NCI-H2029 treated with DMSO at 0.1 percent for 48 hours (cell line): ENCODE results near the gene AS3MT.
A peak's percentile ranks its signal among the peaks of the same experiment; 100 is the strongest.
"Not testable (repeated sequence)": the region's sequence is repeated elsewhere in the genome, so short reads cannot be mapped to it uniquely, and the experiment has no call there.

Experiments used
- DNase-seq: peaks from one replicate; lab custom pipeline; 2025; lab: John Stamatoyannopoulos, UW

Gene AS3MT, protein sequence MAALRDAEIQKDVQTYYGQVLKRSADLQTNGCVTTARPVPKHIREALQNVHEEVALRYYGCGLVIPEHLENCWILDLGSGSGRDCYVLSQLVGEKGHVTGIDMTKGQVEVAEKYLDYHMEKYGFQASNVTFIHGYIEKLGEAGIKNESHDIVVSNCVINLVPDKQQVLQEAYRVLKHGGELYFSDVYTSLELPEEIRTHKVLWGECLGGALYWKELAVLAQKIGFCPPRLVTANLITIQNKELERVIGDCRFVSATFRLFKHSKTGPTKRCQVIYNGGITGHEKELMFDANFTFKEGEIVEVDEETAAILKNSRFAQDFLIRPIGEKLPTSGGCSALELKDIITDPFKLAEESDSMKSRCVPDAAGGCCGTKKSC

DNA sequence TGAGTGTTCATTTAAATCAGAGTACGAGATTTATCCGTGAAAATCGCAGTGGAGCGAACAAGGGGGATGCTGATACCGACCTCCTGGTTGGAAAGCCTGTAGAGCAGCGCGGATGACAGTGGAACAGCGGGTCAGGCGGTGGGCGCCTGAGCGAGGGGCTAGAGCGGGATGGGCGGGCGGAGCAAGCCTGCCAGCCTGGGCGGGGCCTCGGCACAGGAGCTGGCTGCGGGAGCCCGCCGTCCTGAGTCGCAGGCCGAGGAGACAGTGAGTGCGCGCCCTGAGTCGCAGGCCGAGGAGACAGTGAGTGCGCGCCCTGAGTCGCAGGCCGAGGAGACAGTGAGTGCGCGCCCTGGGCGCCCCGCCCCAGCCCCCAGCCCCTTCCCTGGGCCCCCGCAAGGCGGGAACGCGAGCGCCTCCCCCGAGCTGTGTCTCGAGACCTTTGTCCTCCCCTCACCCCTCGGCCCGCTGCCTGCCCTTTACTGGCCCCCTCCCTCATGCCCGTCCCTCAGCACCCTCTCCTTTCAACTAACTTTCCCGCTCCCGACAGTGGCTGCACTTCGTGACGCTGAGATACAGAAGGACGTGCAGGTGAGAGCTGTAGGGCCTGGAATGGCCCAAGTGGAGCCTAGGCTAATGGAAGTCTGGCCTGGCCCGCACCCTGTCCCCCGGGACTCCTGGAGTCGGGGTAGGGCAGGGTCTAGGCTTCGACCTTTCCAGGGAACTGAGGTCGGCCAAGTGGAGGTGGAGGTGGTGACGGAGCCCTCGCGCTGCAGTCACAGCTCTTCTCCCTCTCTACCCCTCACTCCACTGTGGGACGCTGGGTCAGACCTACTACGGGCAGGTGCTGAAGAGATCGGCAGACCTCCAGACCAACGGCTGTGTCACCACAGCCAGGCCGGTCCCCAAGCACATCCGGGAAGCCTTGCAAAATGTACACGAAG, at the start of gene AS3MT:
TSS of gene AS3MT (plus strand) at position 213 of the 941 bp plus-strand sequence. CDS start at position 336, 123 bp downstream.
- no peak for DNase-seq

DNA sequence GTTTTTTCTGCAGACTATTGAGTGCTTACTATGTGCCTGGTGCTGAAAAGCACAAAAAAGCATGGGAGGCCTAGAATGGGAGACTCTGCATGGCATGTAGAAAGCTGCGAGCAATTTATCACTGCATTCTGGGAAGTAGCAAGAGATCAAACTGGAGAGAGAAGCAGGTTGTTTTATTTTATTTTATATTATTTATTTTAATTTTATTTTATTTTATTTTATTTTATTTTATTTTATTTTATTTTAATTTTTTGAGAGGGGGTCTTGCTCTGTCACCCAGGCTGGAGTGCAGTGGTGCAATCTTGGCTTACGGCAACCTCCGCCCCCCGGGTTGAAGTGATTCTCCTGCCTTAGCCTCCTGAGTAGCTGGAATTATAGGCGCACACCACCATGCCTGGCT, 49.3 kb upstream of the AS3MT start:
- not testable (repeated sequence) for DNase-seq

DNA sequence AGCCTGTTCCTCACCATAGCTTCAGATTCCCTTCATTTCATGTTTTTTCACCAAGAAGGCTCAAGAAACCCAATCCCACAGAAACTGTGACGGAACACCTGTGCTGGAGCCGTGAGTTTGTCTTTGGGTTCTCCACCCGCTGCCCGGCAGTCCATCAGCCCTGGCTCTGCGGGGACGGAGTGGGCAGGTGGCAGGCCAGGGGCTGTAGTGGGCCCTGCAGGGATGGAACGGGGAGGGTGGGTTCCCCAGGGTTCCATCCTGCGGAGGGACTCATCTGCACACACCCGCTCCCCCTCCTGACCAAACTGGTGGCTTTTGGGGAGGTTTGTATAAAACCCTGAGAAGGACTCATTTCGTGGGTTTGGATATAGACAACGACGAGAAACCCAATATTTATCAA, 47.0 kb upstream of the AS3MT start:
- no peak for DNase-seq

DNA sequence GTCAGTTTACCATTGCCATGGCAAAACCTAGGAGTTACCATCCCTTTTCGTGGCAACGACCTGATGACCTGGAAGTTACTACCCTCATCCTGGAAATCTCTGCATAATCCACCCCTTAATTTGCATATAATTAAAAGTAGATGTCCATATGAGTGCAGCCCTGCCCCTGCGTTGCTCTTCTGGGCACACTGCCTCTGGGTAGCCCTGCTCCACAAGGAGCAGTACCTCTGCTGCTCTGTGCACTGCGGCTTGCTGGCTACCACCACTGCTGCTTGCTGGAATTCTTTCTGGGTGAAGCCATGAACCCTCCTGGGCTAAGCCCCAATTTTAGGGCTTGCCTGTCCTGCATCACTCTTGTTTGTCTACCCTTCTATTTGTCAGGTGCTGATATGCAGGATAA, 44.6 kb upstream of the AS3MT start:
- no peak for DNase-seq

DNA sequence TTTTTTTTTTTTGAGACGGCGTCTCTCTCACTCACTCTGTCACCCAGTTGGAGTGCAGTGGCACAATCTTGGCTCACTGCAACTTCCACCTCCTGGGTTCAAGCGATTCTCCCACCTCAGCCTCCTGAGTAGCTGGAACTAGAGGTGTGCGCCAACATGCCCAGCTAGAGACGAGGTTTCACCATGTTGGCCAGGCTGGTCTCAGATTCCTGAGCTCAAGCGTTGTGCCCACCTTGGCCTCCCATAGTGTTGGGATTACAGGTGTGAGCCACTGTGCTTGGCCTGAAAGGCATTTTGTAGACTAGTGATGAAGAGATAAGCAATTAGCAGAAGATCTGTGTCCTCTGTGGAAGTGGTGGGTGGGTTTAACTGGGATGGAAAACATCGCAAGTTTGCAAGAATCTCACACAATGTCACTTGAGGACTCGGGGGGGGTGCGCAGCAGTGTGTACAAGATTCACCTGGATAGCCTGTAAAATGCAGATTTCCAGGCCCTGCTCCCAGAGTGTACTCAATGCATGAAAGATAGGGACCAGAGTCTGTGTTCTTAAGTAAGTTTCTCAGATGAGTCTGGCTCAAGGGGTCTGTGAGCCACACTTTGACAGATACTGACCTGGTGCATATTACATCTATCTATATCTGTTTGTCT, 43.0 kb upstream of the AS3MT start:
- DNase-seq: no peak

DNA sequence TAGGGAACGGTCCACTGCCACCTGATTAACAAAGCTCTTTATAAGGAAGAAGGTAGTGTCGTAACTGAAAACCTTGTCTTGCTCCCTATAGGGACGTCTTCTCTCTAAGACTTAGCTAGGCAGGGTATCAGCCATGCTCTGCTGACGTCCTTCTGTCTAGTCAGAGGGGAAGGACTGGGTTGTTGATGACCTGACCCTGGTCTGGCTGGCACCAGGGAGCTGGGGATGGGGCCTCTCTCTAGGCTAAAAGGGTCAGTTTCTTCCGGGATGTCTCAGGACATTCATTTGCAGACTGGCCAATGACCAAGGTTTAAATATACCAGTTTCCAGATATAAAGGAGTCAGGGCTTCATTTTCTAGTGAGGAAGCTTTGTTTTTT, 41.7 kb upstream of the AS3MT start:
- DNase-seq: no peak

DNA sequence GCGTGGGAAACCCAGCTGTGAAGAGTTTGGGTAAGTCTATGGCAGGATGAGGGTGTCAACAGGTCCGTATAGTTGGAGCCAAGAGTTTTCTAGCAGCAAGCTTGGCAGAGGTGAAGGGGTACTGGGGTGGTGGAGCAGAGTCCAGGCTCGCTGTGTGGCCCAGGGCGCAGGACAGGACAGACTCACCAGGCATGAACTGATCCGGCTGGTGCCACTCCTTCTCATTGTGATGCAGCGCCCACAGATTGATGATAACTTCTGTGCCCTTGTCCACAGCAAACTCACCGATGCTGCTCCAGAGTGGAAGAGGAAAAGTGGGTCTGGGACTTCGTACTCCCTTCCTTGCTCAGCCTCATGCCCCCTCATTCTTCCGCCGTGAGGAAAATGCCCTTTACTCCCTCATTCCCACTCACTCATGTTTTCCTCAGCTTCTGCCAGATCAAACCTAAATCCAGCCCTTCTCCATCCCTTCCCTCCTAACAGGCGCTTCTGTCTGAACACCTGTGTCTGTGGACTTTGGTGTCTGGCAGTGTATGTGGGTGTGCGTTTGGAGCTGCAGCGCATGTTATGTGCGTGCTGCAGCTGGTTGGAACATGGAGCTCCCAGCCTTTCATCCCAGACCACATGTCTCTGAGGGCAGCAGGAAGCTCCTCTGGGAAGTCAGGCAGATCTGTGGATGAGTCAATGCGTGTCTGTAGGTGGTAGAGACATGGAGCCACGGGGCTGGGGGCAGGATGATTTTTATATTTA, 37.8 kb upstream of the AS3MT start:
- no peak for DNase-seq

DNA sequence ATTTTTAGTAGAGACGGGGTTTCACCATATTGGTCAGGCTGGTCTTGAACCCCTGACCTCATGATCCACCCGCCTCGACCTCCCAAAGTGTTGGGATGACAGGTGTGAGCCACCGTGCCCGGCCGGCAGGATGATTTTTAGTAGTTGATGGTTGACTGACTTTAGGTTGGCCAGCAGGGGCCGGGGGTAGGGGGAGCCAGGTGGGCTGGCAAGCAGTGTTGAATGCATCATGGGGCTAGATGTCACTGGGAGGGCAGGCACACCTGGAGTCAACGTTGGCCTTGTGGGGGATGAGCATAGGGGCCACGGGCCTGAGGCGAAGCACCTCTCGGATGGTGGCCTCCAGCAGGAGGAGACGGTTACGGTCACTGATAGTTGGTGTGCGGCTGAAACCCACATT, 37.0 kb upstream of the AS3MT start:
- no peak for DNase-seq

DNA sequence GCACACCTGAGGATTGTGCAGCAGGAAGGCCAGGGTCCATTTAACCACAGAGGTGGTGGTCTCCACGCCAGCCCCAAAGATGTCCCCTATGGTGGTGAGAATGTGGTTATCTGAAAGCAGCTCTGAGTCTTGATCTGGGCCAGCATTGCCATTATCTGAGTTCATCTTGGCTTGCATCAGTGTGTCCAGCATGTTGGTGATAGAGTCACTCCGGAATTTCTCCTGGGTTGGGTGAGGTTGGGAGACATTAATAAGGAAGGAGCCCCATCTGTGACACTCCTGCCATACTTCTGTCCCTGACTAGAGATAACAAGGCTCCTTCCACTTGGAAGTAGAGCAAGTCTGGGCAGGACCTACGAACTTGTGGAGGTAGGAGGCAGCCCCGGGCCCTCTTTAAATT, 36.3 kb upstream of the AS3MT start:
- no peak for DNase-seq

DNA sequence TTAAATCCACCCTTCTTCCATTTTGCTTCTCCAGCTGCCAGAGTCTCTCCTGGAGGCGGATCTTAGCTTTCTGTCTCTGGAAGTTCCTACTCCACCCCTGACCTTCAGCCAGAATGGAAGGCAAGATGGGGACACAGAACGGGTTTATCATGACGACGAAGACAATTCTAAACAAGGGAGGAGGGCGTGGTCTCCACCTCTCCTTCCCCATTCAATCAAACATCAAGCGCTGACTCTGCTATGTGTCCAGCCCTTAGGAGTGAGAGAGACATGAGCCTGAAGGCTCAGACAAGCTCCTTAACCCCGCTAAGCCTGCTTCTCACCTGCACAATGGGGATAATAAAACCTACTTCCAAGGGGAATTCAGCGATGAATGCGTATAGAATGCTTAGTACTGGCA, 35.1 kb upstream of the AS3MT start:
- no peak for DNase-seq

DNA sequence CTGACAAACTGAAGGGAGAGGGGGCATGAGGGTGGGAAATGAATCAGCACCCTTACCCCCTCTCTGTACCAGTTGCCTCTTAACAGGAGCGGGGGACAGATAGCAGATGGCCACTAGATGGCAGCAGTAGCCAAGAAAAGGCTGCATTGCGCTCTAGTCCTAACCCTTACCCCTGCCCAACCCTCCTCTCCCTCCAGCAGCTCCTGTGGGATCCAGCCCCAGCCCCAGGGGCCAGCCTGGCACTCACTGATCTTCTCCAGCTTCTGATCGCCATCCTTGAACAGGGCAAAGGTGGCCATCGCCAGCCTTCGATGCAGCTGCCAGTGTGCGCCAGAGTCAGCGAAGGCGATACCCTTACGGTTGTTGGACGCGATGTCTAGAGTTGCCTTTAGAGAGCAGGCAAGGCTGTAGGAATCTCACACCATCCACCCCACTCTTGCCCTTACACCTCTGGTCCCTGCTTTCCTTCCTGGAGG, 34.2 kb upstream of the AS3MT start:
- peak; percentile 33 for DNase-seq

DNA sequence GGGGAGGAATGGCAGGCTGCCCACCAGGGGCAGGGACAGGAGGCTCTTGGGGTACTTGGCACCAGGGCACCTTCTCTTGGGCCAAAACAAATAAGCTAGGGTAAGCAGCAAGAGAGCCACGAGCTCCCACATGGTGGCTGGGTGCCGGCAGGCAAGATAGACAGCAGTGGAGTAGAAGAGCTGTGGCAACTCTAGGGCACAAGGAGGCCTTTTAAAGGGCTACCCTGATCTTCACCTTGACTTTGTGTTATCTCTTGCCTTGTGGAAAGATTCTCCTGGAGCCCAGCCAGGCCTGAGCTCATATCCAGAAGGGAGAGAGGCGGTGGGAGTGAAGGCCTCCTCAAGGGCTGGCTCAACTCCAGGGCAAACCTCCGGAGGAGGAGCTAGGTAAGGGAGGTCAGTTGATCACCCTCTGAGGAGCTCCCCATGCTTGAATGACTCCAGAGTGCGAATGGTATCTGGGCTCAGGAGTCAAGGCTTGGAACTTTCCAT, 32.0 kb upstream of the AS3MT start, which contains the start of gene CYP17A1:
TSS of gene CYP17A1 (minus strand) at position 184 of the 492 bp plus-strand sequence. CDS start at position 132, 52 bp downstream.
- DNase-seq: peak; percentile 57

DNA sequence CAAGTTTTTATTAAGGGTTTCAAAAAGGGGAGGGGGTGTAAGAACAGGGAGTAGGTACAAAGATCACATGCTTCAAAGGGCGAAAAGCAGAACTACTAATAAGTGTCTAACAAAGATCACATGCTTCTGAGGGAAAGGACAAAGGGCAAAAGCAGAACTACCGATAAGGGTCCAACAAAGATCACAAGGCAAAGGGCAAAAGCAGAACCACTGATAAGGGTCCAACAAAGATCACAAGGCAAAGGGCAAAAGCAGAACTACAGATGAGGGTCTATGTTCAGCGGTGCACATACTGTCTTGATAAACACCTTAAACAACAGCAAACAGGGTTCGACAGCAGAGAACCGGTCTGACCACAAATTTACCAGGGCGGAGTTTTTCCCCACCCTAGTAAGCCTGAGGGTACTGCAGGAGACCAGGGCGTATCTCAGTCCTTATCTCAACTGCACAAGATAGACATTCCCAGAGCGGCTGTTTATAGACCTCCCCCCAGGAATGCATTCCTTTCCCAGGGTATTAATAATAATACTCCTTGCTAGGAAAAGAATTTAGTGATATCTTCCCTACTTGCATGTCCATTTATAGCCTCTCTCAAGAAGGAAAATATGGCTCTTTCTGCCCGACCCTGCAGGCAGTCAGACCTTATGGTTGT, 30.9 kb upstream of the AS3MT start:
- not testable (repeated sequence) for DNase-seq

DNA sequence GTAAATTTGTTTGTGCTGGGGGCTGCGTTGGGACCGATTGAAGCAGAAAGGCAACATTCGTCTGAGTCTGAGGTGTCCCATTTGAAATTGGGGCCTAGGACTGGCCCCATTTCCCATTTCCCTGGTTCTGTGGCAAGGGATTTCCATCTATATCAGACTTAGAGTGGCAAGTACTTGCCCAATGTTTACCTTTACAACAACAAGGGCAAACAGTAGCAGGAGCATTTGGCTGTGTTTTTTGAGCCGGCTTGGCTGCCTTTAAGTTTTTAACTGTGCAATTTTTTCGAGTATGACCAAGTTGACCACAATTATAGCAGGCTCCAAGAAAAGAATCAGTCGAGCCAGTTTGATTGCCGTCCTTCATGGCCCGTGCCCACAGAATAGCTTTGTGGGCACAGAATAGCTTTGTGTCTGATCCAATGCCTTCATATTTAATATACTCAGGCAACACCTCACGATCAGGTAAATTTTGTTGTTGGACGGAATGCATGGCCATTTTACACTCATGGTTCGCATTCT, 27.4 kb upstream of the AS3MT start:
- no peak for DNase-seq

DNA sequence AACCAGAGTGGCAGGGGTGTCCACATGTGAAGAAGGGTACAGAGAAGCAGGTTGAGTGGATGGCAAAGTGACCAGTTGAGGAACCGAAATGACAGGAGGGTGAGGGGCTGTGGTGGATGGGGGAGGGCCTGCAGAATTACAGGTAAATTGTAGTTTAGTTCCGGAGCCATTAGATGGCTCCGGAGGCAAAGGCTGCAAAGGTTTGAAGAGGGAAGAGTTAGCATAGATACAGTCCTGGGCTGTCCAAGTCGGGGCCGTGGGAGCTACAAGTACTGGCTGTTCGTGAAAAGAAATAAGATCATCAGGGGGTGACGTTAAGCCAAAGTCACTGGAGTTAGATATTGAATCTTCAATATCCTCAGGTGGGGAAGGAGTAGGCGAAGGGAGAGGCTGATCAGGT, 26.1 kb upstream of the AS3MT start:
- DNase-seq: not testable (repeated sequence)

DNA sequence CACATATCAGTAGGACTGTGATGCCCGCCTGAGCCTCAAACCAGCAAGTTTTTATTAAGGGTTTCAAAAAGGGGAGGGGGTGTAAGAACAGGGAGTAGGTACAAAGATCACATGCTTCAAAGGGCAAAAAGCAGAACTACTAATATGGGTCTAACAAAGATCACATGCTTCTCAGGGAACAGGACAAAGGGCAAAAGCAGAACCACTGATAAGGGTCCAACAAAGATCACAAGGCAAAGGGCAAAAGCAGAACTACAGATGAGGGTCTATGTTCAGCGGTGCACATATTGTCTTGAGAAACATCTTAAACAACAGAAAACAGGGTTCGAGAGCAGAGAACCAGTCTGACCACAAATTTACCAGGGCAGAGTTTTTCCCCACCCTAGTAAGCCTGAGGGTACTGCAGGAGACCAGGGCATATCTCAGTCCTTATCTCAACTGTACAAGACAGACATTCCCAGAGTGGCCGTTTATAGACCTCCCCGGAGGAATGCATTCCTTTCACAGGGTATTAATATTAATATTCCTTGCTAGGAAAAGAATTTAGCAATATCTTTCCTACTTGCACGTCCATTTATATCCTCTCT, 25.0 kb upstream of the AS3MT start:
- not testable (repeated sequence) for DNase-seq

DNA sequence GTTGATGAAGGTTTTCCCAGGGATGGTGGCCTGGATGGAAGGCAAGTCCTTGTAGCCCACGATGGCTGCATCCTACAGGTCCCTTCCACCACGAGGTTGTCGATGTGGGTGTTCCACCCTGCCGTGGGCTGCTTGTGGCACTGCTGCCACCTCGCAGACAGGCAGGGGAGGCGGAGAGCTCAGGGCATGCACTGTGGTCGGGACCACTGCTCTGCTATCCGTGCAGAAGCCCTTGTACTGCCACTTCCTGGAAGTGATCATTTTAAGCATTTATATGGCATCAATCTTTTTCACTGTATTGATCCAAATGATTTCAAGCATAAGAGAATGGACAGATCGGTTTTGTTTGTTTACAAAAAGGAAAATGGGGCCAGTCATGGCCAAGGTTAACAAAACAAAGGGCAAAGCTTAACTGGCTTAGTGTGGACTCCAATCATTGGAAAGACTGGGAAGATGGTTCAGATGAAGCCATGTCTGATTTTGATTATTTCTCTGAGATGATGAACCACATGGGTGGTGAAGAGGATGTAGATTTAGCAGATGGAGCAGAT, 23.8 kb upstream of the AS3MT start:
- no peak for DNase-seq

DNA sequence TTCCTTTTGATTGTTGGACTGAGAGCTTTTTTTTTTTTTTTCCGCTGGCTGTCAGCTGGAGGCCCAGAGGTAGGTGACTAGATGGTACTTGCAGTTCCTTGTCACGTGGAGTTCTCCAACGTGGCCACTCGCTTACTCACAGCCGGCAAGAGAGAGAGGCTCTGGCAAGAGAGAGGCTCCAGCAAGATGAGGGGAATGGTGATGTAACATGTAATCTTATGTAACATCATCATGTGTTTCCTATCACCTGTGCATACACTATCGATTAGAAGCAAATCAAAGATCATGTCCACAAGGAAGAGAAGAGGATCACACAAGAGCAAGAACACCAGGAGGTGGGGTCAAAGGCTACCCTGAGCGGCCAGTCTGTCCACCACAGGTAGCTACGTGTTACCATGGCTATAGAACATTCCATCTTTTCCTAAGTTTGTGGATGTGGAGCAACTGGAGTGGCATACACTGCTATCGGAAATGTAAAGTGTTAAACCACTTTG, 19.2 kb upstream of the AS3MT start:
- DNase-seq: no peak

DNA sequence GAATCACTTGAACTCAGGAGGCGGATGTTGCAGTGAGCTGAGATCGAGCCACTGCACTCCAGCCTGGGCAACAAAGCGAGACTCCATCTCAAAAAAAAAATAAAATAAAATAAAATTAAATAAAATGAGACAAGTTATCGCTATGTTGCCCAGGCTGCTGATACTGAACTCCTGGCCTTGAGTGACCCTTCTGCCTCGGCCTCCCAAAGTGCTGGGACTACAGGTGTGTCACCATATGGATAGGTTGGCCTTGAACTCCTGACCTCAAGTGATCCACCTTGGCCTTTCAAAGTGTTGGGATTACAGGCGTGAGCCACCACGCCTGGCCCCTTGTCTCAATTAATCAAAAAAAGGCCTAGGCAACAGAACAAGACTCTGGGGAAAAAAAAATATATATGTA, 16.0 kb upstream of the AS3MT start:
- DNase-seq: not testable (repeated sequence)
